Prostate gland (tissue), 2 donors: Measurements from ENCODE around the gene MAP3K8.

Source experiments
- CTCF ChIP-seq, 4 experiments: fragments of 200-600 bp in 2 of 4; fragments of 450-650 bp in 2 of 4; sonication (generic) in 2 of 4; IDR thresholded peaks; 1 replicate in 3 of 4; 2 replicates in 1 of 4; pipeline ENCODE4 v1.5.1; 2016 to 2019; ENCODE audit warnings: antibody characterized with exemption in 4 of 4, mild to moderate bottlenecking in 2 of 4, moderate library complexity in 2 of 4
- POLR2A ChIP-seq: fragments of 450-650 bp; IDR thresholded peaks from one replicate; pipeline ENCODE4 v1.6.1; 2016; ENCODE audit warnings: antibody characterized with exemption, mild to moderate bottlenecking
- POLR2AphosphoS5 ChIP-seq: sonication (generic); formaldehyde crosslinking; IDR thresholded peaks from one replicate; pipeline ENCODE4 v1.6.1; 2017; ENCODE audit warnings: antibody characterized with exemption

- TF ChIP-seq CTCF (IDR thresholded peaks at IDR 0.05) (no peak), POLR2A (no peak), POLR2AphosphoS5 (peak; percentile 53)
Observed at GRCh38 chr10:30454744-30455510, 20.9 kb downstream of the MAP3K8 start.
